KOPT-K1 (cell line): ENCODE measurements around the gene CDH10.

ENCODE experiments used
- H3K27ac ChIP-seq: fragments of 200-600 bp; sonication (generic); 2 replicates; pipeline ENCODE4 v1.5.1; 2016; ENCODE audit warnings: antibody characterized with exemption, mild to moderate bottlenecking, low read depth, low read length; ENCODE audit not compliant: poor library complexity, severe bottlenecking
- H3K36me3 ChIP-seq: fragments of 200-600 bp; sonication (generic); 2 replicates; pipeline ENCODE4 v1.5.1; 2017; ENCODE audit warnings: antibody characterized with exemption, mild to moderate bottlenecking, low read length, moderate library complexity; ENCODE audit not compliant: insufficient read depth
- H3K9me3 ChIP-seq: fragments of 200-600 bp; sonication (generic); 2 replicates; pipeline ENCODE4 v1.5.1; 2017; ENCODE audit warnings: antibody characterized with exemption, low read length, mild to moderate bottlenecking; ENCODE audit not compliant: insufficient read depth, poor library complexity, severe bottlenecking

CDH10 gene

DNA sequence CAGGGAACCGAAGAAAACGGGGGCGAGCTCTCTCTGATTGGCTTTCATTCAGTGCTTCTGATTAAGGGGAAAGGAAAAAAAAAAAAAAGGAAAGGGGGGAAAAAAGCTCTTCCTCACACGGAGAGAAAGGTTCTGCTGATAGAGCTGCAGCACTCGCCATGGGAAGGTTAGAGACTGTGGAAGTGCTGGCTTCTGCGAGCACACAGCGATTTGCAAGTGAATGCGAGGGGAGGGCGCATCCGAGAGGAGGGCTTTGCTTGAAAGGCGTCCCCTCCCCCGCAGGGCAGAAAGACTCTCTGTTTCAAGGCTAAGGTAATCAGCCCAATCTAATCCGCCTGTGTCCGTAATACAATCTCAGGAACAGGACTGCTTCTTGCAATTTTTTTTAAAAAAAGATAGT is at the start of gene CDH10:
Gene CDH10, minus strand, starts transcription at position 218 of the 400 bp plus-strand sequence. CDS start 51,488 bp downstream, outside the sequence.
- Histone ChIP-seq H3K36me3 (no peaks in the 10 kb centered on the region), H3K9me3 (no peaks in the 10 kb centered on the region), H3K27ac (no peak within 1 kb of the TSS)

DNA sequence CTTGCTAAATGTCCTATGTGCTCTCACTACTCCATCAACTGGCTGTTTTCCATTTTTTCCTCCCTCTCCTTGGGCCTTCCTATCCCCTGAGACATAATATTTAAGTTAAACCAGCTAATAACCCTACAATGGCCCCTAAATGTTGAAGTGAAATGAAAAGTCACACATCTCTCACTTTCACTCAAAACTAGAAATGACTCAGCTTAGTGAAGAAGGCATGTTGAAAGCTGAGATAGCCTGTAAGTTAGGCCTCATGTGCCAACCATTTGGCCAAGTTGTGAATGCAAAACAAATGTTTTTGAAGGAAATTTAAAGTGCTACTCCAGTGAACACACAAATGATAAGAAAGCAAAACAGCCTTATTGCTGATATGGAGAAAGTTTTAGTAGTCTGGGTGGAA is 48.8 kb upstream of the CDH10 start:
- Histone ChIP-seq H3K9me3 (no peaks in the 10 kb centered on the region), H3K36me3 (no peaks in the 10 kb centered on the region), H3K27ac (no peak overlapping the region)

DNA sequence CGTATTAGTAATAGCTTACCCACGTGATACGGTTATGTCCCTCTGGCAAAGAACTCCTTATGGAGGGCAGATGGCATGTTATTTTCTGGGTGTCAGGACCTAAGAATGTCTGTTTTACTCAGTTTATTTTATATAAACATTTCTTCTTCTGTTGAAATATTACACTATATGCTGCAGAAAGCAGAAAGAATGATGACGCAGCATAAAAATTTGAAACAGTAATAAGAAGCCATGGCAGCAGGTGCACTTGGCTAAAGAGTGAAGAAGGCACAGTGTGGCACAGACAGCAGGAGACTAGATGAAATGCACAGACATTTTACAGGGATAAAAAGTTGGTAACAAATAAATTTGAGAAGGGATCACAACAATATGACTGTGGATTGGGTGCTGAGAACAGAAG is 46.3 kb upstream of the CDH10 start:
- Histone ChIP-seq H3K9me3 (peaks cover 11% of the 10 kb centered on the region), H3K36me3 (no peaks in the 10 kb centered on the region), H3K27ac (no peak overlapping the region)

- peaks cover 9% of the 10 kb centered on the region for H3K9me3 ChIP-seq
- no peaks in the 10 kb centered on the region for H3K36me3 ChIP-seq
- no peak overlapping the region for H3K27ac ChIP-seq
These were observed 36.3 kb upstream of the CDH10 start for GRCh38 chr5:24681106-24681505.

GRCh38 chr5:24668050-24668449 is 23.3 kb upstream of the CDH10 start:
- H3K36me3 ChIP-seq: no peaks in the 10 kb centered on the region
- H3K9me3 ChIP-seq: no peaks in the 10 kb centered on the region
- H3K27ac ChIP-seq: no peak overlapping the region

DNA sequence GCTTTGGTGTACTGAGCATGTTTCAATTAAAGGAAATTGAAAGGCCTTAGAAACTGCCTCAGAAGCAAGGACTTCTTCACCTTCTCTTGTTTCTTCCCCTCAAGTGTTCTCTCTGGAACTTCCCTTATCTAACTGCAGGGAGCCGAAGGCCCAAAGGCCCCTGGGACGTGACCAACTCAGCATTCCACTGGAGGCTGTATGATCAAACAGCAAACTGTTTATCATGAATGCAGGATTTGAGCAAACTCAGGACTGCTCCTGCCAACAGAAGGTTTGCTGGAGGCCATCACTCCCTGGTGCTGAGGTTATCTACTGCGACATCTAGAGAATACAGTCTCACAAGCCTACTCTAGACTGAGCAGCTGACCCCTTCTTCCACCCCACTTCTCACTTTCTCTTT is 4.8 kb upstream of the CDH10 start:
- H3K27ac ChIP-seq: no peak overlapping the region

GRCh38 chr5:24646915-24647314 is 2.1 kb upstream of the CDH10 start:
- no peaks in the 10 kb centered on the region for H3K9me3 ChIP-seq
- H3K27ac ChIP-seq: no peak overlapping the region

More for the DNA sequence above, 4.8 kb upstream of the CDH10 start:
- Histone ChIP-seq H3K36me3 (no peaks in the 10 kb centered on the region), H3K9me3 (no peaks in the 10 kb centered on the region)

GRCh38 chr5:24645483-24645882 is 705 bp upstream of the CDH10 start:
- no peaks in the 10 kb centered on the region for H3K36me3 ChIP-seq
- no peak overlapping the region for H3K27ac ChIP-seq
- no peaks in the 10 kb centered on the region for H3K9me3 ChIP-seq

More at GRCh38 chr5:24646915-24647314, 2.1 kb upstream of the CDH10 start:
- H3K36me3 ChIP-seq: no peaks in the 10 kb centered on the region

- H3K36me3 ChIP-seq: no peaks in the 10 kb centered on the region
- H3K27ac ChIP-seq: no peak overlapping the region
- no peaks in the 10 kb centered on the region for H3K9me3 ChIP-seq
These were observed 898 bp downstream of the CDH10 start for GRCh38 chr5:24643880-24644279.

DNA sequence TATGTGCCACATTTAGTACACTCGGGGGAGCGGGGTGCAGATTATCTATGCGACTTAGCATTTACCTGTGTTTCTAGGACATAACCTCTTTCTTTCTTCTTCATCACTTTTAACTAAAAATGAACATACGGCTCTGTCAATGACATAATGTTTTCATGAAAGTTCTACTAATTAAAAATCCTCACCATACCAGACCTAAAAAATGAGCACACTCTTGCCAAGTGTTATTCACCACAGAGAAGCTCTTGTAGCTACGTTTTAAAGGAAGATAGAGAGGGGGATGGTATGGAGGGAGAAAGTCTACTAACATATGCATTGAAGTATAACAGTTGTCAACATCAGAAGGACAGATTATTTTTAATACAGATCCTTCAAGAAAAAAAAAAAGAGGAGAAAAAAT is 1.6 kb downstream of the CDH10 start:
- no peaks in the 10 kb centered on the region for H3K36me3 ChIP-seq
- H3K9me3 ChIP-seq: no peaks in the 10 kb centered on the region
- no peak overlapping the region for H3K27ac ChIP-seq

GRCh38 chr5:24642022-24642421 is 2.8 kb downstream of the CDH10 start:
- no peaks in the 10 kb centered on the region for H3K36me3 ChIP-seq

GRCh38 chr5:24635209-24635608 is 9.6 kb downstream of the CDH10 start:
- Histone ChIP-seq H3K27ac (no peak overlapping the region), H3K9me3 (no peaks in the 10 kb centered on the region), H3K36me3 (no peaks in the 10 kb centered on the region)

More at GRCh38 chr5:24642022-24642421, 2.8 kb downstream of the CDH10 start:
- Histone ChIP-seq H3K27ac (no peak overlapping the region), H3K9me3 (no peaks in the 10 kb centered on the region)

GRCh38 chr5:24633715-24634325 is 11.0 kb downstream of the CDH10 start:
- Histone ChIP-seq H3K27ac (no peak overlapping the region), H3K9me3 (no peaks in the 10 kb centered on the region), H3K36me3 (no peaks in the 10 kb centered on the region)

DNA sequence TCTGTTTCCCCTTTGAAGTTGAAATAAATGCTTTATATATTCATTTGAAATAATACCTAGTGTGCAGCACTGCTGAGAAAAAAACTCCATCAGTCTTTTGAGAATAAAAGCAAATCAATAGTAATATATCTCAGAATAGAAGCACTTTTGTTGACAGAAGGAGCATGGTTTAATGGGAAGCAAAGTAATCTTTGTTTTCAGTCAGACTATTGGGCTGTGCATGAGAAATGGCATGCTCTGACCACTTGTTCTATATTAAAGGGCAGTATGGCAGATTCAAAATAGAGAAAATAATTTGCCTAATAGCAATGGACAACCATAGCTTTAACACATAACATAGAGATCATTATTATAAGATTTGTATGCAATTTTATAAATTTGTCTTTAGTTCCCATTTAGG is 12.4 kb downstream of the CDH10 start:
- H3K36me3 ChIP-seq: no peaks in the 10 kb centered on the region
- H3K9me3 ChIP-seq: no peaks in the 10 kb centered on the region
- no peak overlapping the region for H3K27ac ChIP-seq

- no peaks in the 10 kb centered on the region for H3K9me3 ChIP-seq
- no peaks in the 10 kb centered on the region for H3K36me3 ChIP-seq
- no peak overlapping the region for H3K27ac ChIP-seq
These were observed 13.9 kb downstream of the CDH10 start for GRCh38 chr5:24630918-24631317.

DNA sequence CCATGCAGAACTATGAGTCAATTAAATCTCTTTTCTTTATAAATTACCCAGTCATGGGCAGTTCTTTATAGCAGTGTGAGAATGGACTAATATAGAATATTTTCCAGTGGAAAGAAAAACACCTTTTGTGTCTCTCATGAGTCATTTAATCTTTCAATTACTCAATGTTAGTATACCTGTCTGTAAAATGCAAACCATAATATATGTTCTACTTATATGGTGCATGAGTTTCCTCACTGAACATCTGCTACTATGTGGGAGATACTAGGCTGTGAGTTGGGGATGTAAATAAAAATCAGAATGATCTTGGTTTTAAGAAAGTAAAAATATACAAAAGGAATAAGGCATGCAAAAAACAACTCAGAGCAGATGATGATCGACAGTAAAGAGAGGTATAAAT is 15.0 kb downstream of the CDH10 start:
- H3K9me3 ChIP-seq: no peaks in the 10 kb centered on the region
- no peak overlapping the region for H3K27ac ChIP-seq
- no peaks in the 10 kb centered on the region for H3K36me3 ChIP-seq
